ENCODE measurements around the gene NPR3.

Gene NPR3

GRCh38 chr5:32827981-32828380 lies 116.9 kb downstream of the NPR3 start:
- no peak for TF ChIP-seq CTCF (IDR thresholded peaks at IDR 0.05; ENCODE audit: low read depth, low read length)
- no peak for DNase-seq (ENCODE audit: extremely low read depth, low read depth)

- no peak for TF ChIP-seq CTCF (IDR thresholded peaks at IDR 0.05; ENCODE audit: low read depth, low read length)
- no peak for DNase-seq (ENCODE audit: extremely low read depth, low read depth)
Observed at GRCh38 chr5:32828492-32828891, 117.4 kb downstream of the NPR3 start.

- DNase-seq (ENCODE audit: extremely low read depth, low read depth): no peak
- no peak for TF ChIP-seq CTCF (IDR thresholded peaks at IDR 0.05; ENCODE audit: low read depth, low read length)
Observed at GRCh38 chr5:32831624-32832023, 120.5 kb downstream of the NPR3 start.

- TF ChIP-seq CTCF (IDR thresholded peaks at IDR 0.05; ENCODE audit: low read depth, low read length): no peak
- DNase-seq (ENCODE audit: extremely low read depth, low read depth): no peak
Observed at GRCh38 chr5:32833127-32833526, 122.0 kb downstream of the NPR3 start.

GRCh38 chr5:32833663-32834062 lies 122.5 kb downstream of the NPR3 start:
- TF ChIP-seq CTCF (IDR thresholded peaks at IDR 0.05; ENCODE audit: low read depth, low read length): no peak
- DNase-seq (ENCODE audit: extremely low read depth, low read depth): no peak

- no peak for DNase-seq (ENCODE audit: extremely low read depth, low read depth)
- no peak for TF ChIP-seq CTCF (IDR thresholded peaks at IDR 0.05; ENCODE audit: low read depth, low read length)
Observed at GRCh38 chr5:32834251-32834650, 123.1 kb downstream of the NPR3 start.

GRCh38 chr5:32836176-32836575 lies 125.1 kb downstream of the NPR3 start:
- DNase-seq (ENCODE audit: extremely low read depth, low read depth): no peak
- no peak for TF ChIP-seq CTCF (IDR thresholded peaks at IDR 0.05; ENCODE audit: low read depth, low read length)
